H1 (cell line): ENCODE measurements around the gene MYL5. TPM values are rescaled to one million over a fixed set of nuclear protein-coding genes. Genes with fewer than 3 reads are reported as not detected.

ENCODE experiments used
- ASH2L ChIP-seq: fragments of 200-600, 300-600 bp; sonication (generic); IDR thresholded peaks from one replicate; pipeline ENCODE4 v1.7.1; 2017; ENCODE audit warnings: low read length
- BCL11A ChIP-seq, 2 experiments: IDR thresholded peaks; one replicate each; pipeline ENCODE4 v1.6.1; 2011; ENCODE audit warnings: low read depth in 2 of 2, low read length in 2 of 2, mild to moderate bottlenecking in 2 of 2
- NRF1 ChIP-seq: IDR thresholded peaks from 2 replicates; pipeline ENCODE4 v1.6.1; 2011; ENCODE audit warnings: mild to moderate bottlenecking, low read depth, low read length, improper control_type of control experiment
- PHF8 ChIP-seq: fragments of 200-600 bp; sonication (generic); conservative IDR thresholded peaks from 2 replicates; pipeline ENCODE4 v1.7.1; 2012; ENCODE audit warnings: low read depth, mild to moderate bottlenecking, inconsistent platforms, low read length, moderate library complexity
- POU5F1 ChIP-seq: IDR thresholded peaks from 2 replicates; pipeline ENCODE4 v1.6.1; 2011; ENCODE audit warnings: low read depth, mild to moderate bottlenecking, low read length, moderate library complexity
- SAP30 ChIP-seq: fragments of 300-600 bp; sonication (generic); IDR thresholded peaks from 2 replicates; pipeline ENCODE4 v1.7.1; 2012; ENCODE audit warnings: low read length, moderate library complexity, mild to moderate bottlenecking, inconsistent platforms; ENCODE audit not compliant: insufficient read depth, insufficient replicate concordance
- TBP ChIP-seq: IDR thresholded peaks from 2 replicates; pipeline ENCODE4 v1.6.1; 2011; ENCODE audit warnings: low read depth, low read length, improper control_type of control experiment
- TEAD4 ChIP-seq: IDR thresholded peaks from 2 replicates; pipeline ENCODE4 v1.6.1; 2012; ENCODE audit warnings: low read depth, low read length, inconsistent platforms, mixed read lengths
- polyA plus RNA-seq, 7 experiments: library from polyadenylated mRNA; depleted of rRNA in 3 of 7; stranded (reverse) in 5 of 7; unstranded in 2 of 7; fragments of >200 nt in 5 of 7; fragments of 200-250 nt in 2 of 7; gene quantifications; 1 replicate in 5 of 7; 2 replicates in 1 of 7; 4 replicates in 1 of 7; pipeline versions ENCODE4 v1.2.1 to v1.2.3, GENCODE V29; 2011 to 2013; ENCODE audit warnings: missing spikeins in 2 of 7, mixed read lengths in 2 of 7
- total RNA-seq: library from RNA; stranded (reverse); fragmentation: NEBNext Ultra II Directional; extraction: Animal tissue kit (Norgen Biotek cat#: 25700); gene quantifications from 2 replicates; pipeline ENCODE4 v1.2.1, GENCODE V29; 2021

Gene MYL5
- total and polyA plus RNA-seq, 2 of the 8 experiments (the other 6 are each of a cell fraction or from before 2014, with no cell fraction given), result 5.7 to 6.8 TPM

DNA sequence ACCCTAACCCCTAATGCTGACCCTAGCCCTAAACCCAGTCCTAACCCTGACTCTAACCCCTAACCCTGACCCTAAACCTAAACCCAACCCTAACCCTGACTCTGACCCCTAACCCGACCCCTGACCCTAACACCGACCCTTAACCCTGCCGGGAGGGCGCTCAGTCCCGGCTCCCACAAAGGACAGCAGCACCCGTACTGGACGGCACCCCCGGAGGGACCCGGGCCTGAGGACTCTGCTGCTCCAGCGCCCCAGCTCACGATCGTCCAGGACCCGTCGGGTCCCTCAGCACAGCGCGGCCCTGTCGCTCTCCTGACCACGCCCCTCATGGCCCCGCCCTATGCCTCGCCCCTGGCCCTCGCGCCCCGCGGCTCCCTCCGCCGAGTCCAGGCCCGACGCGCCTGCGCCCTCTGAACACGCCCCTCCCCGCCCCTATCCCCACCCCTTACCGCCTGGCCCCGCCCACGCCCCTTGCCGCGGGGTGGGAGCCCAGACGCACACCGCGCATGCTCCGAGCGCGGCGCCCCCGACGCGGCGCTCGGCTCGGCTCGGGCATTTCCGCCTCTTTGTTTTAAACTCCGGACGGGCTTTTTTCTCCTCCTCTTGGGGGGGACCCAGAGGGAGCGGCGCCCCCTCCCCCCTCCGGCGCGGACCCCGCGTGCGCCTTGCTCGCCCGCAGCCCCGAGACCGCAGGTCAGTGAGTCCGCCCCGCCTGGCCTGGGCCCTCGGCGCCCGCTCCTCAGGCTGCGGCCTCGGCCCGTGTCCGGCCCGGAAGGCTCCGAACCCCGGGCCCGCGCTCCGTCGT lies 31.1 kb downstream of the MYL5 start, which contains the start of gene PCGF3 (continued):
- TF ChIP-seq BCL11A (IDR thresholded peaks at IDR 0.05; ENCODE audit: low read depth in 2 of 2, low read length in 2 of 2), result no peak
- no peak for TF ChIP-seq TEAD4
- TF ChIP-seq TBP, result peak; percentile 22; the same call in 1 of the 2 replicates
- no peak for TF ChIP-seq POU5F1
- TF ChIP-seq SAP30, result no peak
- TF ChIP-seq PHF8, result peak; percentile 86
- TF ChIP-seq ASH2L, result no peak
- peak; percentile 76 for TF ChIP-seq NRF1
